ENCODE measurements around the gene CNTN4. TPM values are rescaled to one million over a fixed set of nuclear protein-coding genes. Genes with fewer than 3 reads are reported as not detected.

Gene CNTN4
- total and polyA plus RNA-seq, 2 of the 8 experiments (the other 6 are each of a cell fraction or from before 2014, with no cell fraction given) = 0.41 to 2.2 TPM

GRCh38 chr3:3087279-3087678, 988.6 kb downstream of the CNTN4 start (continued):
- no peak for TF ChIP-seq YY1 (IDR thresholded peaks at IDR 0.05; ENCODE audit: low read depth, low read length)
